ENCODE data around the gene ELAVL3. TPM values are rescaled to one million over a fixed set of nuclear protein-coding genes. Genes with fewer than 3 reads are reported as not detected.
"Not testable (repeated sequence)": the region's sequence is repeated elsewhere in the genome, so short reads cannot be mapped to it uniquely, and the experiment has no call there.

The ELAVL3 gene
- total and polyA plus RNA-seq, 12 donors: 0.11 to 5.4 (median 1.2) TPM; not detected in 3

DNA sequence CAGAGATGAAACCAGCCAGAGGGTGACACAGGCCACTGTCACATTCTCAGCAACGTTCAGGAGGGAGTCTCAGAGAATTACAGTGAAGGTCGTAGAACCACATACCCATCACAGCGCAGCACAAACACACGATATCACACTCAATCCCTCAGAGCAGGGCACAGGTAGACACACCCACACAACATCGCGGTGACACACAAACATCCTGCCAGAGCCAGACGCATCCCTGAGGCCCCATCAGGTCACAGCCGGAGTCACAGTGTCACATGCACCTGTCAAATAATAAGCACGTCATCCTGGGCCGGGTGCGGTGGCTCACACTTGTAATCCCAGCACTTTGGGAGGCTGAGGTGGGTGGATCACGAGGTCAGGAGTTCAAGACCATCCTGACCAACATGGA, 17.5 kb downstream of the ELAVL3 start:
- H3K36me3 ChIP-seq (replicated peaks in 1 of 2): no peaks in the 10 kb centered on the region
- H3K27me3 ChIP-seq: no peaks in the 10 kb centered on the region
- intact Hi-C loops (cut with DNase I): no loop called here
- H3K4me3 ChIP-seq: no peak overlapping the region
- no peak overlapping the region for H3K27ac ChIP-seq
- no peak for DNase-seq
- no peaks in the 10 kb centered on the region for H3K9me3 ChIP-seq (replicated peaks in 1 of 3)
- no peak for TF ChIP-seq POLR2A (IDR thresholded peaks at IDR 0.05)
- TF ChIP-seq, protein P1, sequence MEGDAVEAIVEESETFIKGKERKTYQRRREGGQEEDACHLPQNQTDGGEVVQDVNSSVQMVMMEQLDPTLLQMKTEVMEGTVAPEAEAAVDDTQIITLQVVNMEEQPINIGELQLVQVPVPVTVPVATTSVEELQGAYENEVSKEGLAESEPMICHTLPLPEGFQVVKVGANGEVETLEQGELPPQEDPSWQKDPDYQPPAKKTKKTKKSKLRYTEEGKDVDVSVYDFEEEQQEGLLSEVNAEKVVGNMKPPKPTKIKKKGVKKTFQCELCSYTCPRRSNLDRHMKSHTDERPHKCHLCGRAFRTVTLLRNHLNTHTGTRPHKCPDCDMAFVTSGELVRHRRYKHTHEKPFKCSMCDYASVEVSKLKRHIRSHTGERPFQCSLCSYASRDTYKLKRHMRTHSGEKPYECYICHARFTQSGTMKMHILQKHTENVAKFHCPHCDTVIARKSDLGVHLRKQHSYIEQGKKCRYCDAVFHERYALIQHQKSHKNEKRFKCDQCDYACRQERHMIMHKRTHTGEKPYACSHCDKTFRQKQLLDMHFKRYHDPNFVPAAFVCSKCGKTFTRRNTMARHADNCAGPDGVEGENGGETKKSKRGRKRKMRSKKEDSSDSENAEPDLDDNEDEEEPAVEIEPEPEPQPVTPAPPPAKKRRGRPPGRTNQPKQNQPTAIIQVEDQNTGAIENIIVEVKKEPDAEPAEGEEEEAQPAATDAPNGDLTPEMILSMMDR (IDR thresholded peaks at IDR 0.05): no peak
- 72 to 83% (median 78%) methylated on average over 6 to 12 of the region's 12 CpGs for WGBS, 4 donors
- no peaks in the 10 kb centered on the region for H3K4me1 ChIP-seq (replicated peaks in 1 of 2)

DNA sequence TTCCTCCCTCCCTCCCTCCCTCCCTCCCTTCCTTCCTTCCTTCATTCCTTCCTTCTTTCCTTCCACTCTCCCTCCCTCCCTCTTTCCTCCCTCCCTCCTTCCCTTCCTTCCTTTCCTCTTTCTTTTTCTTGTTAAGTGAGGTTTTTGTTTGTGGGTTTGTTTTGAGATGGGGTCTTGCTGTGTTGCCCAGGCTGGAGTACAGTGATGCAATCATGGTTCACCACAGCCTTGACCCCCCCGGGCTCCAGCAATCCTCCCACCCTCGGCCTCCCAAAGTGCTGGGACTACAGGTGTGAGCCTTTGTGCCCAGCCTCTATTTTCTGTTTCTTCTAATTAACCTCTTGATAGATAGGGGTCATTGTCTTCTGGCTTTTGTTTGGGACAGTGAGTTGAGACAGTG, 19.4 kb downstream of the ELAVL3 start:
- WGBS, 4 donors: 42 to 51% (median 49%) methylated on average over 2 of the region's 2 CpGs
- TF ChIP-seq POLR2A (IDR thresholded peaks at IDR 0.05): no peak
- TF ChIP-seq, protein P1 (IDR thresholded peaks at IDR 0.05): no peak
- H3K9me3 ChIP-seq (replicated peaks in 1 of 3): no peaks in the 10 kb centered on the region

DNA sequence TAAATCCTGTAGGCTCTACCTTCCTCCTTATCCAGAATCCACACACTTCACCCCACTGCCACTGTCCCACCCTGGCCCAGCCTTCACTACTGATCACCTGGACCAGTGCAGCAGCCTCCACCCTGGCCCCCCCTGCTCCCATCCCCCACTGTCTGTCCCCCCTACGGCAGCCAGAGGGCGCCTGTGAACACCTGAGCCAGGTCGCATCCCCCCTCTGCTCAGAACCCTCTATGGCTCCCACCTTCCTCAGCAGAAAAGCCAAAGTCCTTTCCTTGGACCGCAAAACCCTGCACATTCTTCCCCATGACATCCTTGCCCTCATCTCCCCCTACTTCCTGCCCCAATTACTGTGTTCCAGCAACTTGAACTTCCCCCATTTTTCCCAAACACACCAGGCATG, 20.6 kb downstream of the ELAVL3 start:
- TF ChIP-seq POLR2A (IDR thresholded peaks at IDR 0.05): no peak
- TF ChIP-seq, protein P1 (IDR thresholded peaks at IDR 0.05): peak in 2 of 6 experiments; percentile 23 to 25
- H3K27ac ChIP-seq: no peak overlapping the region
- H3K4me3 ChIP-seq: no peak overlapping the region
- 45 to 62% (median 47%) methylated on average over 4 of the region's 4 CpGs for WGBS, 4 donors
- DNase-seq: no peak
- no peaks in the 10 kb centered on the region for H3K4me1 ChIP-seq (replicated peaks in 1 of 2)
- no peaks in the 10 kb centered on the region for H3K27me3 ChIP-seq
- intact Hi-C loops (cut with DNase I): no loop called here
- H3K9me3 ChIP-seq (replicated peaks in 1 of 3): no peaks in the 10 kb centered on the region
- H3K36me3 ChIP-seq (replicated peaks in 1 of 2): no peaks in the 10 kb centered on the region

More for the DNA sequence above, 19.4 kb downstream of the ELAVL3 start:
- no peak overlapping the region for H3K4me3 ChIP-seq
- intact Hi-C loops (cut with DNase I): no loop called here
- no peaks in the 10 kb centered on the region for H3K36me3 ChIP-seq (replicated peaks in 1 of 2)
- no peak for DNase-seq
- no peaks in the 10 kb centered on the region for H3K27me3 ChIP-seq
- H3K27ac ChIP-seq: no peak overlapping the region
- no peaks in the 10 kb centered on the region for H3K4me1 ChIP-seq (replicated peaks in 1 of 2)

DNA sequence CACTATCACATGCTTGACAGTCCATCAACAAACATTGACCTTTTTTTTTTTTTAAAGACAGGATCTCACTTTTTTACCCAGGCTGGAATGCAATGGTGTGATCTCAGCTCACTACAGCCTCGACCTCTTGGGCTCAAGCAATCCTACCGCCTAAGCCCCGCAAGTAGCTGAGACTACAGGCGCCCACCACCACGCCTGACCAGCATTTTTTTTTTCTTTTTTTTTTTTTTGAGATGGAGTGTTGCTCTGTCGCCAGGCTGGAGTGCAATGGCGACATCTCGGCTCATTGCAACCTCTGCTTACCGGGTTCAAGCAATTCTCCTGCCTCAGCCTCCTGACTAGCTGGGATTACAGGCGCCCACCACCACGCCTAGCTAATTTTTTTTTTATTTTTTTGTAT, 21.9 kb downstream of the ELAVL3 start:
- H3K27ac ChIP-seq; intact Hi-C loops (cut with DNase I); H3K36me3 ChIP-seq (replicated peaks in 1 of 2); H3K9me3 ChIP-seq (replicated peaks in 1 of 3); H3K4me3 ChIP-seq; H3K4me1 ChIP-seq (replicated peaks in 1 of 2); H3K27me3 ChIP-seq; DNase-seq: not testable (repeated sequence)
- WGBS, 4 donors: 74 to 84% (median 83%) methylated on average over 11 of the region's 11 CpGs

DNA sequence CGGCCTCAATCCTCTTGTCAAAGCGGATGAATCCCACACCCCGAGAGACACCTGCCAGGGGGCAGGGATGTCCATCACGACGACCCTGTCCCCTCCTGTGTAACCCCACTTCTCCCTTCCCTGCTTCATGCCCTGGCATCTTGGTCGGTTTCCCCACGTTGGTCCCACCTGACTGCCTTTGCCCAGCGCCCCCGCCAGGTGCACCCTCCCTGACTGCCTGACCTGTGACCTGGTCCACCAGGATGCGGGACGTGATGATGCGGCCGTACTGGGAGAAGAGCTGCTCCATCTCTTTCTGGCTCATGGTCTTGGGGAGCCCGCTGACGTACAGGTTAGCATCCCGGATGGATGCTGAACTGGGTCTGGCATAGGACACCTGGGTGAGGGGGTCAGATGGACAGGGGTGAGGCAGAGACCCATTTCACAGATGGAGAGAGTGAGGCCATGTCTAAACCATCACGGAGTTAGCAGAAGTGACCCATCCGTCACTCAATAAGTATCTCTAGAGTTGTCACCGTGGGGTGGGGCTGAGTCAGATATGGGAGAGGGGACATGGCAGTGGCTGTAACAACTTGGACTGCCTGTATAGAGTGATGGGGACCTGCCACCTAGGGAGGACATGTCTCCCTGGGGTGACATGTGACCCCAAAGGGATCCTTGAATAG, 22.5 kb downstream of the ELAVL3 start:
- no peak for TF ChIP-seq POLR2A (IDR thresholded peaks at IDR 0.05)
- TF ChIP-seq, protein P1 (IDR thresholded peaks at IDR 0.05): no peak
- intact Hi-C loops (cut with DNase I): no loop called here

More for the DNA sequence above, 22.5 kb downstream of the ELAVL3 start:
- DNase-seq: no peak
- 83 to 89% (median 87%) methylated on average over 18 to 19 of the region's 19 CpGs for WGBS, 4 donors
- Histone ChIP-seq H3K9me3 (replicated peaks in 1 of 3) (no peaks in the 10 kb centered on the region), H3K4me3 (no peak overlapping the region), H3K4me1 (replicated peaks in 1 of 2) (peaks cover 0 to 5% of the 10 kb centered on the region in 2 donors), H3K27ac (no peak overlapping the region), H3K36me3 (replicated peaks in 1 of 2) (no peaks in the 10 kb centered on the region), H3K27me3 (no peaks in the 10 kb centered on the region)

Measured in adrenal gland (tissue), 12 donors.